Sigmoid colon (tissue), 7 donors: Measurements from ENCODE around the gene IRF5. TPM values are rescaled to one million over a fixed set of nuclear protein-coding genes. Genes with fewer than 3 reads are reported as not detected.
A peak's percentile ranks its signal among the peaks of the same experiment; 100 is the strongest.

Experiments
- DNase-seq: peaks from one replicate; pipeline ENCODE4 v3.0.0-alpha.2; 2019
- H3K27ac ChIP-seq, 4 donors: fragments of 200-600 bp; sonication (generic); one replicate each; pipeline ENCODE4 v1.5.1; 2016 to 2019; ENCODE audit warnings: mild to moderate bottlenecking in 1 of 4
- H3K27me3 ChIP-seq, 3 donors: fragments of 200-600 bp; sonication (generic); one replicate each; pipeline ENCODE4 v1.5.1; 2019; ENCODE audit warnings: mild to moderate bottlenecking in 1 of 3
- H3K36me3 ChIP-seq, 4 donors: fragments of 200-600 bp; sonication (generic); one replicate each; pipeline ENCODE4 v1.5.1; 2016 to 2019
- H3K4me1 ChIP-seq, 4 donors: fragments of 200-600 bp; sonication (generic); one replicate each; pipeline ENCODE4 v1.5.1; 2017 to 2019
- H3K4me3 ChIP-seq, 4 donors: fragments of 200-600 bp; sonication (generic); one replicate each; pipeline ENCODE4 v1.5.1; 2017 to 2019; ENCODE audit warnings: mild to moderate bottlenecking in 2 of 4, moderate library complexity in 1 of 4
- H3K9me3 ChIP-seq, 4 donors: fragments of 200-600 bp in 3 of 4; sonication (generic) in 3 of 4; one replicate each; pipeline versions ENCODE4 v1.5.1 to v1.6.1; 2013 to 2019
- EP300 ChIP-seq, 4 donors: sonication (generic); formaldehyde crosslinking; IDR thresholded peaks; one replicate each; pipeline ENCODE4 v1.6.1; 2017; ENCODE audit warnings: antibody characterized with exemption in 4 of 4
- POLR2A ChIP-seq, 2 donors: fragments of 450-650 bp; IDR thresholded peaks; one replicate each; pipeline ENCODE4 v1.6.1; 2016; ENCODE audit warnings: antibody characterized with exemption in 2 of 2, mild to moderate bottlenecking in 2 of 2, moderate library complexity in 2 of 2
- POLR2AphosphoS5 ChIP-seq, 4 donors: sonication (generic); formaldehyde crosslinking; IDR thresholded peaks; one replicate each; pipeline ENCODE4 v1.6.1; 2017; ENCODE audit warnings: antibody characterized with exemption in 4 of 4
- WGBS, 2 donors: extraction: QIAGEN DNeasy Blood & Tissue Kit; methylation state at CpG; one replicate each; pipeline ENCODE4 v1.1.7; 2013; 5-methylcytosine and 5-hydroxymethylcytosine counted together
- intact Hi-C: fragments of 100-400 bp; cut with DNase I; formaldehyde crosslinking; loops from one replicate; pipeline ENCODE4 v1.15.1; 2023
- polyA plus RNA-seq, 3 donors: library from polyadenylated mRNA; stranded (reverse); fragments of 200-250 nt; gene quantifications; one replicate each; pipeline ENCODE4 v1.2.3, GENCODE V29; 2013
- total RNA-seq, 4 donors: library from RNA; depleted of rRNA; stranded (reverse); fragments of >200 nt; gene quantifications; one replicate each; pipeline ENCODE4 v1.1.0, GENCODE V29; 2016
- TF ChIP-seq, protein P1 (sequence below), 4 experiments: fragments of 450-650 bp in 3 of 4; fragments of 200-600 bp in 1 of 4; IDR thresholded peaks; one replicate each; pipeline ENCODE4 v1.5.1; 2016 to 2019; ENCODE audit warnings: antibody characterized with exemption in 4 of 4, mild to moderate bottlenecking in 3 of 4, moderate library complexity in 2 of 4
- donor health status: healthy with polysubstance abuse.
- donor health status: Bipolar disorder and iron deficiency.
- donor health status: healthy.

Gene IRF5, protein sequence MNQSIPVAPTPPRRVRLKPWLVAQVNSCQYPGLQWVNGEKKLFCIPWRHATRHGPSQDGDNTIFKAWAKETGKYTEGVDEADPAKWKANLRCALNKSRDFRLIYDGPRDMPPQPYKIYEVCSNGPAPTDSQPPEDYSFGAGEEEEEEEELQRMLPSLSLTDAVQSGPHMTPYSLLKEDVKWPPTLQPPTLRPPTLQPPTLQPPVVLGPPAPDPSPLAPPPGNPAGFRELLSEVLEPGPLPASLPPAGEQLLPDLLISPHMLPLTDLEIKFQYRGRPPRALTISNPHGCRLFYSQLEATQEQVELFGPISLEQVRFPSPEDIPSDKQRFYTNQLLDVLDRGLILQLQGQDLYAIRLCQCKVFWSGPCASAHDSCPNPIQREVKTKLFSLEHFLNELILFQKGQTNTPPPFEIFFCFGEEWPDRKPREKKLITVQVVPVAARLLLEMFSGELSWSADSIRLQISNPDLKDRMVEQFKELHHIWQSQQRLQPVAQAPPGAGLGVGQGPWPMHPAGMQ
- total RNA-seq (10 to 100 TPM in 1 of 4 donors, 1 to 10 TPM in 3; 6.0 to 15.3 (median 8.1) TPM), polyA plus RNA-seq (10 to 100 TPM in 1 of 3 donors, 1 to 10 TPM in 2; 4.6 to 11.3 (median 4.8) TPM)

DNA sequence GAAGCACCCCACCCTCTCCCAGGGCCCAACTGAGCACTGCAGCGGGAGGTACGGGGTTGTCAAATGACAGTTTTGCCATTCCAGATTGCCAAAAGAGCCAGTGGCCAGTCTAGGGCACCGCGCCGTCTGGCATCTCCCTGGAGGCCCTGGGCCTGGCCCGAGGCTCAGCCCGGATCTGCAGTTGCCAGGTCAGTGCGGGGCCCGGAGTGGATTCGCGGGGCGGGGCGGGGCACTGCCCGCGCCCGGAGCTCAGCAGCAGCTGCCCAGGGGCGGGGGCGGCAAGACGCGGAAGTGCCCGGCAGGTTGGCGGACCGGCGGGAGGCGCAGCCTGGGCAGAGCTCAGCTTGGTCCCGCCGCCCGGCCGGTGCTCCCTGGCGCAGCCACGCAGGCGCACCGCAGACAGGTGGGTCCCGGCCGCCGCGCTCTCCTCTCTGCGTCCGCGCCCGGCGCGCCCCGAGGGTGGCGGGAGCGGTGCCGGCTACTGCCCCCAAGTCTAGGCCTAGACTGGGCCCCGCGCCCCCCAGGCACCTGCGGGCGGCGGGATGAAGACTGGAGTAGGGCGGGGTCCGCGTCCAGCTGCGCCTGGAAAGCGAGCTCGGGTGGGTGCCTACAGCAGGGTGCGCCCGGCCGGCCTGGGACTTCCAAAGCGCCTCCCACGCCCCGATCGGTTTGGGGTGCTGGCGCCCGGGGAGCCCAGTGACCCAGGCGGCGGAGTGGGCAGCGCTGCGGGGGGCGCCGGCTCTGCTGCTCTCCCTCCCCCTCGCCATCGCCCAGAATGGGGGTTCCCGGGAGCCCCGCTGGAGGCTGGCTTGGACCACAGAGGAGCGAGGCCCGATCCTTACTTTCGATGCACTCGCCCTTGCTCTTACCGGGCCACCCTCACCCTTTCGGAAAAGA, at the start of gene IRF5:
IRF5 (plus strand) TSS at position 281 of the 897 bp plus-strand sequence. CDS start 4,155 bp downstream, outside the sequence.
- Histone ChIP-seq H3K27me3 (peaks cover 14 to 72% (median 27%) of the 10 kb centered on the region in 3 donors), H3K36me3 (no peaks in the 10 kb centered on the region), H3K27ac (peak within 1 kb of the TSS; percentile 35 to 56 (median 46)), H3K4me1 (peaks cover 0 to 19% (median 18%) of the 10 kb centered on the region in 4 donors), H3K4me3 (peak within 1 kb of the TSS; percentile 21 to 59 (median 48)), H3K9me3 (no peaks in the 10 kb centered on the region)
- WGBS, 2 donors = 1% methylated on average over 83 of the region's 83 CpGs
- TF ChIP-seq POLR2A (IDR thresholded peaks at IDR 0.05) (no peak), EP300 (IDR thresholded peaks at IDR 0.05) (no peak), POLR2AphosphoS5 (IDR thresholded peaks at IDR 0.05) (no peak)
- TF ChIP-seq, protein P1, sequence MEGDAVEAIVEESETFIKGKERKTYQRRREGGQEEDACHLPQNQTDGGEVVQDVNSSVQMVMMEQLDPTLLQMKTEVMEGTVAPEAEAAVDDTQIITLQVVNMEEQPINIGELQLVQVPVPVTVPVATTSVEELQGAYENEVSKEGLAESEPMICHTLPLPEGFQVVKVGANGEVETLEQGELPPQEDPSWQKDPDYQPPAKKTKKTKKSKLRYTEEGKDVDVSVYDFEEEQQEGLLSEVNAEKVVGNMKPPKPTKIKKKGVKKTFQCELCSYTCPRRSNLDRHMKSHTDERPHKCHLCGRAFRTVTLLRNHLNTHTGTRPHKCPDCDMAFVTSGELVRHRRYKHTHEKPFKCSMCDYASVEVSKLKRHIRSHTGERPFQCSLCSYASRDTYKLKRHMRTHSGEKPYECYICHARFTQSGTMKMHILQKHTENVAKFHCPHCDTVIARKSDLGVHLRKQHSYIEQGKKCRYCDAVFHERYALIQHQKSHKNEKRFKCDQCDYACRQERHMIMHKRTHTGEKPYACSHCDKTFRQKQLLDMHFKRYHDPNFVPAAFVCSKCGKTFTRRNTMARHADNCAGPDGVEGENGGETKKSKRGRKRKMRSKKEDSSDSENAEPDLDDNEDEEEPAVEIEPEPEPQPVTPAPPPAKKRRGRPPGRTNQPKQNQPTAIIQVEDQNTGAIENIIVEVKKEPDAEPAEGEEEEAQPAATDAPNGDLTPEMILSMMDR (IDR thresholded peaks at IDR 0.05) = no peak
- DNase-seq = peak; percentile 65
- intact Hi-C loops = no loop called here

DNA sequence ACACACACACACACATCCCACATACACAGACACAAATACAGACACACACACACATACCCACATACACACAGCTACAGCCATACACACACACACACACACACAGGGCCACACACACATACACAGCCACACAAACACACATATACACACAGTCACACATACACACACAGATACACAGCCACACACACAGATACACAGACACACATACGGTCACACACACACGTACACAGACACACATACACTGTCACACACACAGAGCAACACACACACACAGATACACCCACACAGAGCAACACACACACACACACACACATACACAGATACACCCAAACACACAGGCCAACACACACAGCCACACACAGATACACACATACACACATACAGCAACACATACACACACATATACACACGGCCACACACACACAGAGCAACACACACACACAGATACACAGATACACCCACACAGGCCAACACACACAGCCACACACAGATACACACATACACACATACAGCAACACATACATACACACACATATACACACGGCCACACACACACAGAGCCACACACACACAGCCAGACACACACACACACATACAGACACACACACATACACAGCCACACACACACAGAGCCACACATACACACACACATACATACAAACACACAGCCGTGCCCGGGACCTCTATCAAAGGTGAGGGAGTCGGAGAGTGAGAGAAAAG, 49.5 kb upstream of the IRF5 start:
- Histone ChIP-seq H3K4me3 (no peak overlapping the region), H3K27ac (no peak overlapping the region), H3K27me3 (peaks cover 12 to 38% (median 19%) of the 10 kb centered on the region in 3 donors), H3K9me3 (no peaks in the 10 kb centered on the region), H3K4me1 (peaks cover 0 to 10% (median 6%) of the 10 kb centered on the region in 4 donors), H3K36me3 (no peaks in the 10 kb centered on the region)
- peak; percentile 2 for DNase-seq
- intact Hi-C loops = no loop called here
- TF ChIP-seq, protein P1 (IDR thresholded peaks at IDR 0.05) = no peak
- TF ChIP-seq EP300 (IDR thresholded peaks at IDR 0.05) (no peak), POLR2AphosphoS5 (IDR thresholded peaks at IDR 0.05) (no peak), POLR2A (IDR thresholded peaks at IDR 0.05) (no peak)
- WGBS, 2 donors = 74 to 91% methylated on average over 7 of the region's 7 CpGs

DNA sequence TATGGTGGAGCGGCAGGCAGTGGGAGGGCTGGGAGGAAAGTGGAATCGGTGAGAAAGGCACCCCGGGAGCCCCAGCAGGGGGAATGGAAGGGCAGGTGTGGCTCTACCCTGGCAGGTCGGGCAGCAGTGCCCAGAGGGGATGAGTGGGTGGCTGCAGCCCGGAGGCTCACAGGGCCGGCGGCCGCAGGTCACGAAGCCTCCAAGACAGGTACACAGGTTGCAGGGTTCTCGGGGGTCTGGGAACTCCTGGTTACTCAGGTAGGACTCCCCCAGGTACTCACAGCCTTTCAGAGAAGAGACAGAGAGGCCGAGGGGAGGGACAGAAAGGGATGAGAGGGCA, 49.0 kb upstream of the IRF5 start:
- peaks cover 0 to 10% (median 6%) of the 10 kb centered on the region in 4 donors for H3K4me1 ChIP-seq
- 80 to 83% methylated on average over 11 of the region's 11 CpGs for WGBS, 2 donors
- no peak overlapping the region for H3K4me3 ChIP-seq
- no peaks in the 10 kb centered on the region for H3K36me3 ChIP-seq
- H3K9me3 ChIP-seq = no peaks in the 10 kb centered on the region
- DNase-seq = no peak
- no peak for TF ChIP-seq EP300 (IDR thresholded peaks at IDR 0.05)
- TF ChIP-seq POLR2A (IDR thresholded peaks at IDR 0.05) = no peak
- TF ChIP-seq POLR2AphosphoS5 (IDR thresholded peaks at IDR 0.05) = no peak
- TF ChIP-seq, protein P1 (IDR thresholded peaks at IDR 0.05) = no peak
- H3K27me3 ChIP-seq = peaks cover 12 to 38% (median 19%) of the 10 kb centered on the region in 3 donors
- no peak overlapping the region for H3K27ac ChIP-seq
- intact Hi-C loops = no loop called here

DNA sequence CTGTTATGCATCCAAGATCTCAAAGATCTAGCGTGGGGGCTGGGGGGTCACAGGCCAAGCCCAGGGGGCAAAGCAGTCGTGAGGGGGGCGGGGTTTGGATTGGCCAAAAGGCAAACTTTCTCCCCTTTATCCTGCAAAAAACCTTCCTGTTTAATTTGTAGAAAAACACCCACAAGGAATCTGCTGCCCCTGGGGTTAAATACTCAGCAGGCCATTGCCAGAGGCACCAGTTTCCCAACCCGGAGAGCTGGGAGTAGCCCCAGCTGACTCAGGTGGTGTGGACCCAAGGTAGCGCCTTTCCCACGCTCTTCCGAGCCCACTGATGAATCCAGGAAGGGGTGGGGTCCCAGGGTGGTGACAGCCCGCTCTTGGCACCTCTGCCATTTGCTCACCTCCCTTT, 48.6 kb upstream of the IRF5 start:
- intact Hi-C loops = no loop called here
- H3K4me3 ChIP-seq = no peak overlapping the region
- peaks cover 0 to 10% (median 6%) of the 10 kb centered on the region in 4 donors for H3K4me1 ChIP-seq
- 54 to 80% methylated on average over 8 of the region's 8 CpGs for WGBS, 2 donors
- TF ChIP-seq, protein P1 (IDR thresholded peaks at IDR 0.05) = no peak
- TF ChIP-seq EP300 (IDR thresholded peaks at IDR 0.05) = no peak
- no peak for TF ChIP-seq POLR2A (IDR thresholded peaks at IDR 0.05)
- no peak for TF ChIP-seq POLR2AphosphoS5 (IDR thresholded peaks at IDR 0.05)
- no peaks in the 10 kb centered on the region for H3K9me3 ChIP-seq
- peaks cover 12 to 38% (median 19%) of the 10 kb centered on the region in 3 donors for H3K27me3 ChIP-seq
- no peak for DNase-seq
- no peaks in the 10 kb centered on the region for H3K36me3 ChIP-seq
- H3K27ac ChIP-seq = no peak overlapping the region
